ENCODE data around the gene ZNF804A. TPM values are rescaled to one million over a fixed set of nuclear protein-coding genes. Genes with fewer than 3 reads are reported as not detected.

Gene ZNF804A
- total and polyA plus RNA-seq, 7 donors: 0.14 to 1.1 (median 0.31) TPM; not detected in 2

- Histone ChIP-seq H3K36me3 (no peaks in the 10 kb centered on the region), H3K9me3 (no peaks in the 10 kb centered on the region), H3K4me1 (no peaks in the 10 kb centered on the region), H3K27me3 (no peaks in the 10 kb centered on the region), H3K27ac (no peak overlapping the region), H3K4me3 (no peak overlapping the region)
- intact Hi-C loops (cut with DNase I): no loop called here
- TF ChIP-seq CTCF (IDR thresholded peaks at IDR 0.05) (no peak), EP300 (IDR thresholded peaks at IDR 0.05) (no peak), POLR2AphosphoS5 (IDR thresholded peaks at IDR 0.05) (no peak), POLR2A (IDR thresholded peaks at IDR 0.05) (no peak)
- no peak for DNase-seq
Observed at GRCh38 chr2:184834699-184835397, 236.5 kb downstream of the ZNF804A start.

- Histone ChIP-seq H3K27ac (no peak overlapping the region), H3K4me3 (no peak overlapping the region), H3K36me3 (no peaks in the 10 kb centered on the region), H3K27me3 (no peaks in the 10 kb centered on the region), H3K4me1 (no peaks in the 10 kb centered on the region), H3K9me3 (no peaks in the 10 kb centered on the region)
- TF ChIP-seq POLR2A (IDR thresholded peaks at IDR 0.05) (no peak), CTCF (IDR thresholded peaks at IDR 0.05) (no peak), EP300 (IDR thresholded peaks at IDR 0.05) (no peak), POLR2AphosphoS5 (IDR thresholded peaks at IDR 0.05) (no peak)
- no peak for DNase-seq
- intact Hi-C loops (cut with DNase I): no loop called here
Observed at GRCh38 chr2:184835398-184835715, 237.0 kb downstream of the ZNF804A start.

- H3K27ac ChIP-seq: no peak overlapping the region
- no peaks in the 10 kb centered on the region for H3K9me3 ChIP-seq
- no peak for TF ChIP-seq EP300 (IDR thresholded peaks at IDR 0.05)
- TF ChIP-seq POLR2AphosphoS5 (IDR thresholded peaks at IDR 0.05): no peak
- TF ChIP-seq POLR2A (IDR thresholded peaks at IDR 0.05): no peak
- TF ChIP-seq CTCF (IDR thresholded peaks at IDR 0.05): no peak
- intact Hi-C loops (cut with DNase I): no loop called here
- no peaks in the 10 kb centered on the region for H3K27me3 ChIP-seq
- H3K36me3 ChIP-seq: no peaks in the 10 kb centered on the region
- 50 to 70% methylated on average over 2 of the region's 2 CpGs for WGBS, 2 donors
- no peak for DNase-seq
- H3K4me1 ChIP-seq: no peaks in the 10 kb centered on the region
- H3K4me3 ChIP-seq: no peak overlapping the region
Observed at GRCh38 chr2:184847331-184847730, 249.0 kb downstream of the ZNF804A start.

GRCh38 chr2:184849516-184849915, 251.2 kb downstream of the ZNF804A start:
- Histone ChIP-seq H3K27me3 (no peaks in the 10 kb centered on the region), H3K4me3 (no peak overlapping the region), H3K4me1 (no peaks in the 10 kb centered on the region), H3K27ac (no peak overlapping the region), H3K36me3 (no peaks in the 10 kb centered on the region), H3K9me3 (no peaks in the 10 kb centered on the region)
- DNase-seq: no peak
- TF ChIP-seq POLR2AphosphoS5 (IDR thresholded peaks at IDR 0.05) (no peak), POLR2A (IDR thresholded peaks at IDR 0.05) (no peak), EP300 (IDR thresholded peaks at IDR 0.05) (no peak)
- intact Hi-C loops (cut with DNase I): no loop called here

DNA sequence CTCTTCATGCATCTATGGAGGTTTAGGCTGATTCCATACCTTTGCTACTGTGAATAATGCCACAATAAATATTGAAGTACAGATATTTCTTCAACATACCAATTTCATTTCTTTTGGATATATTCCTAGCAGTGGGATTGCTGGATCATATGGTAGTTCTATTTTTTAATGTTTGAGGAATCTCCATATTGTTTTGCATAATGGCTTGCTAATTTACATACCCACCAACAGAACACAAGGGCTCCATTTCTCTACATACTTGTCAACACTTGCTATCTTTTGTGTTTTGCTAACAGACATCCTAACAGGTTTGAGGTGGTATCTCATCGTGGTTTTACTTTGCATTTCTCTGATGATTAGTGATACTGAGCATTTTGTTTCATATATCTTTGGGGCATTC, 253.2 kb downstream of the ZNF804A start:
- DNase-seq: no peak
- H3K4me3 ChIP-seq: no peak overlapping the region
- 81 to 85% methylated on average over 1 of the region's 1 CpG for WGBS, 2 donors
- H3K36me3 ChIP-seq: no peaks in the 10 kb centered on the region
- no peaks in the 10 kb centered on the region for H3K27me3 ChIP-seq
- no peak for TF ChIP-seq CTCF (IDR thresholded peaks at IDR 0.05)
- no peak for TF ChIP-seq EP300 (IDR thresholded peaks at IDR 0.05)
- no peak for TF ChIP-seq POLR2A (IDR thresholded peaks at IDR 0.05)
- TF ChIP-seq POLR2AphosphoS5 (IDR thresholded peaks at IDR 0.05): no peak
- H3K9me3 ChIP-seq: no peaks in the 10 kb centered on the region
- no peaks in the 10 kb centered on the region for H3K4me1 ChIP-seq
- H3K27ac ChIP-seq: no peak overlapping the region
- intact Hi-C loops (cut with DNase I): no loop called here
